ENCODE data around the gene SNED1.
"Not testable (repeated sequence)": the region's sequence is repeated elsewhere in the genome, so short reads cannot be mapped to it uniquely, and the experiment has no call there.

Gene SNED1

GRCh38 chr2:240972636-240973521 lies 25.5 kb upstream of the SNED1 start:
- no peak for DNase-seq (ENCODE audit: low read depth)

- DNase-seq (ENCODE audit: low read depth) = no peak
Observed at GRCh38 chr2:240974771-240975572, 23.4 kb upstream of the SNED1 start.

GRCh38 chr2:240975903-240976302 lies 22.5 kb upstream of the SNED1 start:
- not testable (repeated sequence) for DNase-seq (ENCODE audit: low read depth)

- DNase-seq (ENCODE audit: low read depth) = no peak
Observed at GRCh38 chr2:240981280-240981679, 17.1 kb upstream of the SNED1 start.

DNA sequence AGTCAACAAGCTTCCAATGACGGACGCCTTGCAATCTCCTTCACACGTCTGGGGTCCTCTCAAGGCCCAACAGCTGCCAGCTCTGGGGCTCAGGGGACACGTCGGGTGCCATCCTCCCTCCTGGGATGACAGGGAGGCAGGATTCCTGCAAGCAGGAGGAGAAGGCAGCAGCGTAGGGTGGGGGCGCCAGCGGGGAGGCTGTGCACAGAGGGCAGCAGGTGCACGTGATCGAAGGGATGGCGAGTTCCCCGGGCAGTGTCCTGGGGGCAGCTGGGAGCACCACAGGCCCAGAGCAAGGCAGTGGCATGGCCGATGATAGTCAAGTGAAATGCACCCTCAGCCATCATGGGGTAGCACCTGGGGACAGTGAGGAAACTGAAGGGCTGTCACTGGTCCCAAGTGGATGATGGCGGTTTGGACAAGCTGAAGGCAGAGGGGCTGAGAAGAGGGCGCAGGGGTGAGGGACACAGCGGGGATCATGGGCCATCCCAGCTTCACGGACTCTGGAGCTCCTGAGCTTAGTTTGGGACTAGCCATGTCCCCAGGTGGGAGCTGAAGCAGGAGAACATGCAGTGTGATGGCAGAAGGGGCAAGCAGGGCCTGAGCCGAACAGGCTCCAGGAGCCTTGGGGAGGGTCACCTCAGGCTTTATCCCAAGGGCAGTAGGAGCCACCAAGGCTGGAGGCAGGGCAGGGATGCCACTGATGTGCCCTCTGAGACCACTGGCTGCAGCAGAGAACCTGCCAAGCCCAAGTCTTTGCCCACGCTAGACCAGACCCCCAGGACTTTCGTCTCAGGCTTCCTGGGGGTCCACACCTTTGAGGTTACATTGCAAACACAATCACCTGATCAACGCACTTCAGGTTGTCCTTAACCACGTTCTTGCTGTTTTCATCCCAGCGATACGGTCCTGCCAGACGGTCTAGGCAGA lies 16.3 kb upstream of the SNED1 start:
- no peak for DNase-seq (ENCODE audit: low read depth)

GRCh38 chr2:240982821-240983281 lies 15.6 kb upstream of the SNED1 start:
- DNase-seq (ENCODE audit: low read depth) = no peak

DNA sequence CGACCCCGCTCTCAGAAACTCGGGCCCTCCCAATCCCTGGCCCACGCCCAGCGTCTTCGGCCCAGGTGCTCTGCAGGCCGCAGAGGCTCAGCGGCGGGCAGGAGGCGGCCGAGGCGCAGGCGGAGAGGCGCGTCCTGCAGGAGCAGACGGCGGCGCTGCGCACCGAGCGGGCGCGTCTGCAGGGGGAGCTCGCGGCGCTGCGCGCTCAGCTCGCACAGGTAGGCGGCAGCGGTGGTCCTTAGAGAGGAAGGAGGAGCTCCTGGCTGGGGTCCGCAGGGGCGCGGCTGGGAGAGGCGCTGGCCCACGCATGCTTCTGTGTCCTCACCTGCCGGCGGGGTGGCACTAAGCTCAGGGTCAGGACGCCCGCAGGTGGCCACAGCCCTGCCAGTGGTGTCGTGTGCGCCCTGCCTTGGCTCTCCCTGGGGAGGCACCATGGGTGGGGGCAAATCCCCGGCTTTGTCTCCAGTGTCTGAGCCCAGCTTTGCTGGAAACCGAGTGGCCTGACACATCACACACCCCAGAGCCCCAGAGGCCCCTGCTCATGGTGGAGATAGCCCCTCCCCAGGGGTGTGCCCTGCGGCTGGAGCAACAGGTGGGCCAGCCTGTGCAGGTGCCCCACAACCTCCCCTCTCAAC lies 14.9 kb upstream of the SNED1 start:
- DNase-seq (ENCODE audit: low read depth) = no peak

GRCh38 chr2:240983996-240984498 lies 14.4 kb upstream of the SNED1 start:
- DNase-seq (ENCODE audit: low read depth) = no peak

DNA sequence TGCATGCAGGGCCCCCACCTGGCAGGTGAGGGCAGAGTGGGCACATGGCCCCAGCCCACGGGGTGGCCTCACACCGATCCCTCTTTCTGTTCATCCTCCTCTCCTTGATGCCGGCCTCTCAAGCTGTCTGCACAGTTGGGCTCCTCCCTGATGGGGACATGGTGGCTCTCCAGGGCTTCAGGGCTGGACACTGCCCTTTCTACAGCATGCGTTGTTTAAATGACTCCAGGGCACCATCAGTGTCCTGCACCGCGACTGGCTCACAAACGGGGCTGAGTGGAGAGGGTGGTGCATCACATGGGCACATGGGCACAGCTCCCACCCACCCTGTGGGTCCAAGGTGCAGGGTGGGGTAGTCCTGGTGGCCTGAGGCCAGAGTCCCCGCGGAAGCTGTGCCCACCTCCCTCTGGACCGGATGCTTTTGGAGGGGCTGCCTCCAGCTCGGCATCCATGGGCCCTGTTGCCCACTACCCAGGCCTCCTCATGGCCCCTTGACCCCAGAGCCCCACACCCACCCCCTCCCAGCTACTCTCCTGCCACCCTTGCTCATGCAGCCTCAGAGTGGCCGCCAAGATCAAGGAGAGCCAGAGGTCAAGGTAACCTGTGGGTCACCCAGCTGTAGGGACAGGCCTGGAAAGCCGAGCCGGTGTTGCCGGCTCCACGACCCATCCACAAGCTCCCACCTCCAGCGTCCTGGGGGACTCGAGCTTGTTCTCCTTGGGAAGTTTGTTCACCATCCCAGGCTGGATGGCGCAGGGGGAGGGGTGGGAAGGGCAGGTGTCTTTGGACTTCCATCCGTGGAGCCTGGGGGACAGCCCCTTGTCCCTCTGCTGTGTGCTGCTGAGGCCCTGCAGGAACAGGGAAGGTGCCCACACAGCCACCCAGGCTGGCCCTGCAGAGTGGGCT lies 12.3 kb upstream of the SNED1 start:
- DNase-seq (ENCODE audit: low read depth) = no peak

- no peak for DNase-seq (ENCODE audit: low read depth)
Observed at GRCh38 chr2:240986787-240987411, 11.5 kb upstream of the SNED1 start.

GRCh38 chr2:240987588-240987987 lies 10.8 kb upstream of the SNED1 start:
- DNase-seq (ENCODE audit: low read depth) = no peak

DNA sequence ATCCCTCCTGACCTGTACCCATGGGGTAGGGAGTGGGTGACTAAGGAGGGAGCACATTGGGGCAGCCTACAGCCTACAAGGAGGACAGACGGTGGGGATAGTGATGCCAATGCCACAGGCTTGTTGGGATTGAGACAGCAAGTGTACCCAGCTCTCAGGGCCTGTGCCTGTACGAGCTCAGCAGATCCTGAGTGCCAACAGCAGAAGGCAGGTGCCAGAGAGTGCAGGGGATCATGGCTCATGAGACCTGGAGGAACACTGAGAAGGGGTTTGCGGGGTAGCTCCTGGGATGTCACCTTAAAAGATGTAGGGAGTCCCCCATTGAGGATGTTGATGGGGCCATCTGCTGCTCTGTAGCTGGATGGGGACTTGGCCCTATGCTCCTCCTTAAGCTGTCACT lies 10.3 kb upstream of the SNED1 start:
- DNase-seq (ENCODE audit: low read depth) = no peak

DNA sequence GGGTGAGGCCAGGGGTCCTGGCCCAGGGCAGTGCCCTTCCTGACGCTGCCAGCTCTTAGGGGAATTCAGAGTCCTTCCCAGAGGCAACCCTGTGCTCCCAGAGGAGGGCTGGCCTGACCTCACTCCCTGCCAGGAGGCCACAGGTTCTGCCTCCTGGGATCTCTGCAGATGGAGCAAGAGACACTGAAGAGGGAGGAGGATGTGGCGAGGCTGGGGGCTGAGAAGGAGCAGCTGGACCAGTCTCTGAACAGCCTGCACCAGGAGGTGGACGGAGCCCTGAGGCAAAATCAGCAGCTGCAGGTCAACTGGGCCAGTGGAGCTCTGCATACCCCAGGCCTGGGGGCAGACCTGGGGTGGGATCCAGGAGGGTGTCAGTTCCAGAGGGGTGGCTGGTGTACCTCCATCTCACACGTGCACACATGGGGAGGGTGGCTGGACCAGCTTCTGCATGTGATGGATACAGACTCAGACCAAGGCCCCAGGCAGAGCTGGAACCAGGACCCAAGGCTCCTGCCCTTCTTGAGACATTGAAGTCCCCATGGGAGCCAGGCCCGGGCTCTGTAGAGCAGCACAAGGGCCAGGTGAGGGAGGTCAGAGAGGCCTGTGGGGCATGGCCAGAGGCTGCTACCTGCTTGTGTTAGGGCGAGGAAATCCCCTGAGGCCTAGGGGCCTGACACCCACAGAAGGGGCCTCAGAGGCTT lies 9.7 kb upstream of the SNED1 start:
- DNase-seq (ENCODE audit: low read depth) = no peak

GRCh38 chr2:240989451-240990265 lies 8.8 kb upstream of the SNED1 start:
- no peak for DNase-seq (ENCODE audit: low read depth)

- no peak for DNase-seq (ENCODE audit: low read depth)
Observed at GRCh38 chr2:240990266-240990529, 8.2 kb upstream of the SNED1 start.

DNA sequence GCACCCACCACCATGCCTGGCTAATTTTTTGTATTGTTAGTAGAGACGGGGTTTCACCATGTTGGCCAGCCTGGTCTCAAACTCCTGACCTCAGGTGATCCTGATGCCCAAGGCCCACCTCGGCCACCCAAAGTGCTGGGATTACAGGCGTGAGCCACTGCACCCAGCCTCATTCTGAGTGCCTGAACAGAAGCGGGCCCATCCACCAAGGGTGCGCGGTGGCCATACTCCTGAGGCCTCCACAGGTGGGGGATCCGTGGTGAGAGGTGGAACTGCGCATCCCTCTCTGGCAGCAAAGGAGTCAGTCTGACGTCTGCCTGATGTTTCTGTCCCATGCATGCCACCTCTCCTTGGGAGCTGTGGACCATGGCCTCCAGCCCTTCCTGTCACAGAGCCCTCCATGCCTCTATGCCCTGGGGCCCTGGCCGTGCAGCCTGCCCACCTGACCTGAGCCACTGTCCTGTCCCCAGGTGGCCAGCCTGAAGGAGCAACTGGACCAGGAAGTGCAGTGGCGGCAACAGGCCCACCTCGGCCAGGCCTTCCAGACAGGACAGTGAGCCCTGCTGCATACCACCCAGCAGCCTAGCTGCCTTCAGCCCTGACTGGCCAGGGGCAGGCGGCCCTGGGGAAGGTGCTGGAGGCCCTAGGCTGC lies 7.6 kb upstream of the SNED1 start:
- DNase-seq (ENCODE audit: low read depth) = no peak

- peak; percentile 29 for DNase-seq (ENCODE audit: low read depth)
Observed at GRCh38 chr2:240991378-240992263, 6.8 kb upstream of the SNED1 start.

Measured in HS-27A (cell line).